AG08395 (cell line): Measurements from ENCODE around the gene S100A3.

Source experiments
- DNase-seq: peaks from one replicate; pipeline ENCODE4 v3.0.0; 2012; ENCODE audit warnings: mixed read lengths, low spot score

S100A3 gene

DNA sequence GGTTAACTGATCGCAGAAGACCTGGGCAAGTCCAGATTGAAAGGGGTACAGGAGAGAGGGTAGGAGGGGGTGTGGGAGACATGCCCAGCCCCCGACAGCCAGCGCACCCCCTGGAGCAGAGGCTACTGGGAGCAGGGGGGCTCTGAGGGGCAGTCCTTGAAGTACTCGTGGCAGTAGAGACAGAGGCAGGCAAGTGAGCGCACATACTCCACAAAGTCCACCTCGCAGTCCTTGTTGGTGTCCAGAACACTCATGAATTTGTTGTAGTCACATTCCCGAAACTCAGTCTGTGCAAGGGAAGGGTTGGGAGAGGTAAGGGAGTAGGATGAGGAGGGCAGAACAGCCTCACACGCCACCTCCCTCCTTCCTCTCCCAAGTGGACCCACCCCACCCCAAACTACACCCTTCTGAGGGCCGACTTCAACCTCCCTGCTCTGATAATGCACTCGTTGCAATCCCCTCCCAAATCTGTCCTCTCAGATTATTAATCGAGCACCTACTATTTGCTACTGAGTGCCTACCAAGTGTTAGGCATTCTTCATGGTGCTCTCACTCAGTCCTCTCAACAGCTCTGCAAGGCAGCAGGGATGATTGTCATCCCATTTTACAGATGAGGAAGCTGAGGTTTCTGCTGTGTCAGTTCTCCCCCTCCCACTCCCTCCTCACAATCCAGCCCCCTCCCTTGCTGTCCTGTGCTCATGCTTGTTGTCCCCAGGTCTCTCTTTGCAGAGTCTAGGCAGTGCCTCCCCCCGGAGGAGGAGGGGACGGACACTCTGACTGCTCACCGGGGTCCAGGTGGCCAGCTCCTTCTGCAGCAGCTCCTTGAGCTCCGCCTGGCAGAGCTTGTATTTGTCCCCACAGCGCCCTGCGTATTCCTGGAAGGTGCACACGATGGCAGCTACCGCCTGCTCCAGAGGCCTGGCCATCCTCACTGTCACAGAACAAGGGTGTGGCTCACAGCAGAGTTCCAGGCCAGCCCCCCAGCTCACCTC, 1.2 kb downstream of the S100A3 start:
- DNase-seq = no peak

DNA sequence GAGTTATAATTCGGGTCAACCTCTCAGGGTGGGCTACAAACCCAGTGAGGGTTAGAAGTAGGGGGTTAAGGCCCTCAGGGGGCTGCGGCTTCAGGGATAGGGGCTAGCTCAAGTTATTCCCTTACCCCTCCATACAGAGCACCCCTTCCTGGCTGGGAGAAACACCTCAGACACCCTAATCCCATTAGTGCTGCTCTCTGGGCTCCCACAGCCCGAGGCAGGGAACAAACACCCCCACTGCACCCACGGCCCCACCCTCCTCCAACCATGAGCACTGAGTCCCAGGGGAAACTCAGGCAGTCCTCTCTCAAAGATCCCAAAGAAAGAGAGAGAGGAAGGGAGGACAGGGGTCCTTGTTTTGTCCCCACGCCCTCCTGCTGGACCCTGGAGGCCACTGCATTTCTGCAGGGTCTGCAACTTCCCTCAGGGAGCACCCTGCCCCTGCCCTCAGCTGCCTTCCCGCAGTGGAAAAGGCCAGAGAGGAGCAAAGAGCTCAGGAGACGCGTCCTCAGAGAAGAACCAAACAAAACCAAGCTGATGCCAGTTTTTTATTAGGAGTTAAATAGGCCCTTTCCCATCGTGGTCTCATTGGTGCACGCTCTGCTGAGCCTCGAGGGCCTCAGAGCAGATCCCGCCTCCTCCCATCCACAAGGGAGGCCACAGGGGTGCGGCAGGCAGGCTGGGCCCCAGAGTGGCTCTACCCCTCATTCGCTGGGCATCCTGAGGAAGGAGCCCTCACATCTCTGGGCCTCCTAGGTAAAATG, 2.1 kb downstream of the S100A3 start:
- peak; percentile 52 for DNase-seq

DNA sequence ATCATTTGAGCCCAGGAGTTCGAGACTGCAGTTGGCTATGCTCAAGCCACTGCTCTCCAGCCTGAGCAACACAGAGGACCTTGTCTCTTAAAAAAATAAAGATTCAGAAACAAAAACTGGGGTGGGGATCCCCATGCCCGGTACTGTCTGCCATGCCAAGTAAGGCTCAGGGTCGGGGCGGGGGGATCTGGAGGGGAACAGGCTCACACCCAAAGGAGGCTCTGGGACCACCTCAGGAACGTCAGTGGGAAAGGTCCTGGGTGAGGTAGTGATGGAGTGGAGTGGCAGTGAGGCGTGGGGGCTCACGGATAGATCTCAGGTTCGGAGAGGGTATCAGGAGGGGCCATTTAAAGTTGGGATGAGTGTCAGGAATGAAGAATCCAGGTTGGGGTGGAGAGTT, 2.7 kb downstream of the S100A3 start:
- no peak for DNase-seq

DNA sequence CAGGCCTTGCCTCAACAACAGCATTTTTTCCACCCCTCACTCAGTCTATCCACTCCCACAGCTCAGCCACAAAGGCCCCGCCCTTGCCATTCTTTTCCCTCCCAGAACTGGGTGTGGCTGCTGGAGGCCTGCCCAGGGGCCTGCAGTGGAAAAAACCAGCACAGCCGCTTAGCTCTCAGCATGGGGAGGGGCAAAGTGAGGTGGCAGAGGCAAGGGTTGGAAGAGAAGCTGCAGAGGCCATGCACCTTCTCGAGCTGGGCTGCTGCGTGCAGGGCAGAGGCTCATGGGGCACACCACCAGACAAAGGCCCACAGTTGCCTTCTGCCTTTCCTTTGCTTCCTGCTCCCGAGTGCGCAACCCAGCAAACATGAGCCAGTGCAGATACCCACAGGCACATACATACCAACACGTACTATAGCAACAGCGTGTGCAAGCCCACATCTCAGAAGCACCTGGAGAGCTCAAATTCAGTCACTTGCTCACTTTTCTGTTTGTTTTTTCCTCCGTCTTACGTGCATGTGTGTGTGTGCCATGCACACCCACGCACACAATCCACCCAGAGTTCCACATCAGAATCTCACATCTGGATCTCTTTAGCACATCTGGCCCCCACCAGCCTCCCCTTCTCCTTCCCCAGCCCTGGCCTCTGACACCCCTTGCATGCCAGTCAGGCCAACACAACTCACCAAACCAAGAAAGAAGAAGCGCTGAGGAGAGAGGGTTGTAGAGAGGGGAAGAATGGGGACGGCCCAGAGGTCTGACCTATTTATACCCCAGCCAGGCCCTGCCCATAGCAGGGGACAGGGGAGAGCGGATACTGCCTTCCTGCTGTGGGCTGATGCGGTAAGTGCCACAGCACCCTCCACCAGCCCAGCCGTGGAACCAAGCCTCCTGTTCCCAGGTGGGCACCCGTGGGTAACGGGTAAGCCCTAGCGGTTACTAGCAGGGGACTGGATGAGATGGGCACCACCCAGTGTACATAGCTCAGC, 3.7 kb downstream of the S100A3 start, which contains the start of gene S100A4:
Gene S100A4, minus strand, starts transcription at position 740 of the 989 bp plus-strand sequence. CDS start 1,012 bp downstream, outside the sequence.
- peak; percentile 92 for DNase-seq

DNA sequence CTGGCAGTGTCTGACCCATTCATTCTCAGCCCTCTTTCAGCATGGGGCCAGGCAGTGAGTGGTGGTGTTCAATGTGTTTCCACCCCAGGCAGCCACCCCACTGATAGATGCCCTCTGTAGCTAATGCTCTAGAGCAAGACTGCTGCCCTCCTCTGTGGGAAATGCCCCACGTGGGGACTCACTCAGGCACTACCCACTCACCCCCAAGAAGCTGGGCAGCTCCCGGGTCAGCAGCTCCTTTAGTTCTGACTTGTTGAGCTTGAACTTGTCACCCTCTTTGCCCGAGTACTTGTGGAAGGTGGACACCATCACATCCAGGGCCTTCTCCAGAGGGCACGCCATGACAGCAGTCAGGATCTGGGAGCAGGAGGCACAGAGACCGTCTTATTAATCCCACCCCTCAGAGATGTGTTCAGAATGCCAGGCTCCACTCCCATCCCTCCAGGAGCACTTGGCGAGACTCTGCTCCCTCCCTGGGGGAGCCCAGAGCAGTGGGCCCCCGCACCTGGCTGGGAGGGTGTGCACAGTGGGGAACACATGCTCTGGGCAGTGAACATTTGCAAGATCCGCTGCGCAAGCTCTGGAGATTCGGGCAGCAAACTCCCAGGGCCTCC, 4.5 kb downstream of the S100A3 start:
- no peak for DNase-seq

DNA sequence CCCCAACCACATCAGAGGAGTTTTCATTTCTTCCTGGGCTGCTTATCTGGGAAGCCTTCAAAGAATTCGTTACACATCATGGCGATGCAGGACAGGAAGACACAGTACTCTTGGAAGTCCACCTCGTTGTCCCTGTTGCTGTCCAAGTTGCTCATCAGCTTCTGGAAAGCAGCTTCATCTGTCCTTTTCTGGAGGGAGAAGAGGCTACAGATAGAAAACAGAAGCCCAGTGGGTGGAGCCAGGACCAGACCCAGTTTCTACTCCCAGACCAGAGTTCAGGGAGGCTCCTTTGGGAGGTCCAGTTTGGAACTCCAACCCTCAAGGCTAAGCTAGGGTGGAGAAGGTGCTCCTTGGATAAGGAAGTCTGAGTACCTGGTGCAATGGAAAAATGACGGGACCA, 5.3 kb downstream of the S100A3 start:
- DNase-seq = no peak

DNA sequence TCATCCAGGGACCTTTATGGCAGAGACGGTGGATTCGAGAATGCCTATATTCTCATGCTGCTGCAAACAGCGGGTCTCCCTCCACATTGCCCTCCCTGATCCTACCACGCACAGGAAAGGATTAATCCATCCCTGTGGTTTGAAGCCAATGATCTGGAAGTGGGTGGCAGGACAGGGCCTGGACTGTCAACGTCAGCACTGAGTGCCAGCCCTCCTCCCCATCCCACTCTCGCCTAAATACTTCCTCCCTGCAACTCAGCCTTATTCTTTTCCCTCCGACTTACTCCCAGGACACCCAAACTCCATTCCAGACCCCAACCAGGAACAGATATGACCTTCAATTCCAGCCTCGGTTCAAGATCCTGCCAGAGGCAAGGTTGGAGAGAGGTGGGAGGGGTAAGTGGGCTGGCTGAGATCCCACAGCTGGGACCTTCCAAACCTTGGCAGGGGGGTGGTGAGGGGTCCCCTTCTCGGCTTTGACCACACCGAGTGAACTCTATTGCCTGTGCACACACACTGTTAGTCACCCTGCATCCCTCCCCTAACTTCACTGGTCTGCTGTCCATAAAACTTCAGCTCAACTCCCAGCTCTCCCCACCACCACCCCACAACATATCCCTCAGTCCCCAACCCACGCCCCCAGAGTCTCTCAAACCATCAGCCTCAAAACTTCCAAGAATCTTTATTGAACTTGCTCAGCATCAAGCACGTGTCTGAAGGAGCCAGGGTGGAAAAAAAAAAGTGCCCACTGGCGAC, 5.9 kb downstream of the S100A3 start:
- DNase-seq = no peak

DNA sequence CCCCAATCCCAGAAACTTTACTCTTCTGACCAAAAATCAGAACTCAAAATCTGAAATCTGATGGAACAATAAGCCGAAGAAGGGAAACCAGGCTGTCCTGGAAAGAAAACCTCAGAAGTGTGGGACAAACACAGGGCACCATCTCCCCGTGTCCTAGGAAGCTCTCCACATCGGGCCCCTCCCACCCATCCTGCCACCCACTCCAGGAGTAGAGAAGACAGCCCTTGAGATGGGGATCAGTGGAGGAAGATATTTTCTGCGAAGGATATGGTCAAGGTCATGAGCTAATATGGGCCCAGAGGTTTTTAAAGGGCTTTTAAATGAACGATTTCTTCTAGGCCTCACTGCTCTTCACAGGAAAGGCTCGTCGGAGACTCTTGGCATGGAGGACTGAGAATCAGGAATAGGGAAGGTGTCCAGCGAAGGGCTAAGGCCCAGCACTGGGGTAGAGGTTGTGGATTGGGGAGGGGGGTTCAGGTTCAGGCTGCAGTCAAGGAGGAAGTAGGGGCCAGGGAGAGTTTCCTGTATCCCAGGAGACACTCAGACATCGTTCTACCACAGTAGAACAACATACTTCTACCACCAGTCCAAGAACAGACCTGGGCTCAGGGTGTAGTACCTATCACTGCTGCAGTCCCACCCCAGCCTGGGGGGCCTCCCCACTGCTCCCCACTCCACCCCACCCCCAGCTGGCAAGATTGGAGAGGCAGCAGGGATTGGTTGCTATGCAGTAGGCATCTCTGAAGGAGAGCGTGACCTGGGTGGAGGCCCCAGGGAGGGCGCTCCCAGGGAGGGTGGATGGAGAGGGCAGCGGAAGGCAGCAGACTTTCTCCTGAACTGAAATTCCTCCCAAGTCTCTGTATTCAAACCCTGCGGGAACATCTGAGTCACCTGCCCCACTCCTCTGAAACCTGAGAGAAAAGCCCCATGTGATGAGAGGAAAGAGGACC, 7.1 kb downstream of the S100A3 start:
- DNase-seq = no peak

DNA sequence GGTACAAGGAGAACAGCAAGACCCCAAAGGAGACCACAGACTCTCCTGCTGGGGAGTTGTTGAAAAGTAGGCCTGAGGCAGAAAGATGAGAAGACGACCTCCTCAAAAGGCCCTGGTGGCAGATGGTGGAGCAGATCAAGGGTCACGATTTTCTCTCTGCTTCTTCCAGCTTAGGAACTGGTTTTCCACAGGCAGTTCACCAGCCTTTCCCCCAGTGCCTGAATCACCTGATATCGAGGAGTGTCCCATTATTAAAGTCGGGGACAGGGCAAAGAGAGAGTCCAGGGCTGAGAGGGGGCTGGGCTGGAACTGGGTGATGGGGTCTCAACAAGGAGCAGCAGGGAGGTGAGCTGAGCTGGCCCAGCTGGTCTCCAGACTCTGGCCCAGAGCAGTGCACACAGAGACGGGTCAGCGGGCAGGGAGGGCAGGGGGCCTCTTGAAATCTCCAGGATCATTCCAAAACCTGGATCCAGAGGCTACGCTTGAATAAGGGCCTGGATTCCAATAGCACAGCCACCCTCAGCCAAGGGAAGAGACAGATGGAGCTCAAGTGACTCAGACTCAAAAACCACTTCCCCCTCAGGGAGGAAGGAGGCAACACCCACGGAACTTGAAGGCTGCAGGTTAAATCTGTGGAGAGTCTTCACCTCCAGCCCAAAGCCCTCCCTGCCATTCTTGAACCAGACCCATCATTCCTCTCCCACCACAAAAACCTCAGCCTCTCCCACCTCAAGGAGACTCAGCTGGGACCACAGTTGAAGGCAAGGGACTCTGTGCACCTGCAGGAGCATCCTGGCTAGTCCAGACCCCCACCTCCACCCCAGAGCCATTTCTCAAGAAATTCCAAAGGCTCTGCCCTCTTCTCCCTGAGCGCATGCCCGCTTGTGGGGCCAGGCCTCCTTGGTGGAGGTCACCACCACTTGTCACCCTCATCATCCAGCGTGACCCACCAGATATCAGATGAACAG, 8.4 kb downstream of the S100A3 start, which contains the start of gene S100A5:
Gene S100A5, minus strand, starts transcription at position 541 of the 968 bp plus-strand sequence. CDS start 743 bp downstream, outside the sequence.
- DNase-seq = peak; percentile 51

DNA sequence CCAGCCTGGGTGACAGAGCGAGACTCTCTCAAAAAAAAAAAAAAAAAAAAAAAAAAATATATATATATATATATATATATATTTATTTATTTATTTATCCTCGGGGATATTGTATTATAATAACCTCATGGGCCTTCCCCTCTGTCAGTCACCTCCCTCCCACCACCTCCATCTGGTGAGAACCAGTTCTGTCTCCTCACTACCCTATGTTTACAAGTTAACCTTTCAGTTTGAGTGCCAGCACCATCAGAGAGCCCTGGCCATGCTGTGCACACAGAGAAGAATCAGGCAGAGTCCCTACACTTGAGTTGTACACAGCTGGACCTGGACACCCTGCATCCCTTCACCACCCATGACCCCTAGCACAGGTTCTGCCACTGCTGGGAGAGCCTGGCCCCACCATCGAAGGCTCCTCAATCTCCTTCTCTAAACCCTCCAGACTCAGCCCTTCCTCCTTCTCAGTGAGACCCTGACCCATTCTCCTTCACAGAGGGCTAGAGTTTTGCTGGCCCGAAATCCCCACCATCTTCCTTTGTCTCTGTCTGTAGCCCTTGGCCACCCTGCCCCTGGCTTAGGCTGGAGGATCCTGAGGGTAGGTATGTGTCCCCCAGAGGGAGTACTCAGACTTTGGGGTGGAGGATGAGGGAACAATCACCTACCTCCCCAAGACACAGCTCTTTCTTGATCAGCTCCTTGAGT, 9.5 kb downstream of the S100A3 start:
- no peak for DNase-seq

DNA sequence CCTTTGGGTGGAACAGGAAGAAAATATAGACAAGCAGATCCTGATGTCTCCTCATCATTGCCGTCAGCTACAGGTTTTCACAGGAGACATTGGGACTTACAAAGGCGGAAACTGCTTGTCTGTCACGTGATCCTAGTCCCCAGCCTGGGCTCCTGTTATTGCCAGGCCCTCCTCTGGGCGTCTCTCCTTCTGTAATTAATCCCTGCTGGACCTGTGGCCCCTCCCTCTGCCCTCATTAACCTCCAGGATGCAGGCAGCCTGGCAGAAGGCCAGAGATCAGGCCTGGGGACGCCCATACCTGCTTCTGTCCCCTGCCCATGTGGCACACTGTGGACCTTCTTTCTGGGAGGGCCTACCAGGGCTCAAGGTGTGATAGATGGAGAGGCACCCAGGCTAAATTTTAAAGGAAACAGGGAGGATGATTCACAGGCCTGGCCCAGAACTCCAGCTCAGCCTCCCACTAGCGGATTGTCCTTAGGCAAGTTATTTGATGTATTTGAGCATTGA, 10.7 kb downstream of the S100A3 start:
- DNase-seq = peak; percentile 45

DNA sequence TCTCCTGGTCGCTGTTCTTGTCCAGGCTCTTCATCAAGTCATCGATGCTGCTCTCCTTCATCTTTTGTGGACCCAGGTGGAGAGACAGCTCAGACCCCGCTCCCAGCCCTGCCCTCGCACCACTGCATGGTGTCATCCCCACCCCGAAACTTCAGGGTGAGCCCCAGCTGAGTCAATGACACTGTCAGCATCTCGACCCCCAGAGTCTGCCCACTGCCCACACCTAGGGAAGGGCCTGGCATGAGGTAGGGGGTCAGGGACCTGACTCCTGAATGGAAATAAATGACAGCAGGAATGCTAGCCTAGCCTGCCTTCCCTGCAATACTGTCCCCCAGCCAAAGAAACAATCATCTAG, 11.7 kb downstream of the S100A3 start:
- no peak for DNase-seq

DNA sequence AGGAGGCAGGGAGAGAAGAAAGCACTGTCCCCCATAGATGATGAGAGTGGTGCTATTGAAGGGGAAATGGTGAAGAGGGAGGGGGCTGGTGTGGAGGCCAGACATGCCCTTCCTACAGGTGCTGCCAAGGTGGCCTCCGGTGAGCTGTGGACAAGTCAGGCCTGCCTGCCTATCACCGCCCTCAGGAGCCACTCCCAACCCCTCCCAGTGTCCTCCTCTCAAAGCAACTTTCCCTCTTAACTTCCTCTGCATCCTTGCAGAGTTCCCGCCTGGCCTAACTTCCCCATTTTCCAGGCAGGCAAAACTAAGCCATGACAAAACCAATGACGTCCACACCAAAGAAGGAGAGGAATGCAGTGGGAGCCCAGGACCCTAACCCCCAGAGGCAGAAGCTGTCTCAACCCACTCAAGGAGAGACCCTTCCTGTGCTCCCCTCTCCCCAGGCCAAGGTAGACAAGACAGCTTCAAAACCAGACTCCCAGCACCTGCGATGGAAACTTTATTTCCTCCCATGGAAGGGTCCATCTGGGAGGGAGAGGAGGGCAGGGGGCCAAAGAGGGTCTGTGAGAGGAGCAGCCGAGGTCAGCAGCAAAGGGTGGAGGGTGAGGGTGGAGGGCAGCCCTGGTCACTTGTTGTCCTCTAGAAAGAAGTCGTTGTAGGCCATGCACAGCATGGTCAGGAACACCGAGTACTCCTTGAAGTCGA, 12.2 kb downstream of the S100A3 start:
- no peak for DNase-seq

DNA sequence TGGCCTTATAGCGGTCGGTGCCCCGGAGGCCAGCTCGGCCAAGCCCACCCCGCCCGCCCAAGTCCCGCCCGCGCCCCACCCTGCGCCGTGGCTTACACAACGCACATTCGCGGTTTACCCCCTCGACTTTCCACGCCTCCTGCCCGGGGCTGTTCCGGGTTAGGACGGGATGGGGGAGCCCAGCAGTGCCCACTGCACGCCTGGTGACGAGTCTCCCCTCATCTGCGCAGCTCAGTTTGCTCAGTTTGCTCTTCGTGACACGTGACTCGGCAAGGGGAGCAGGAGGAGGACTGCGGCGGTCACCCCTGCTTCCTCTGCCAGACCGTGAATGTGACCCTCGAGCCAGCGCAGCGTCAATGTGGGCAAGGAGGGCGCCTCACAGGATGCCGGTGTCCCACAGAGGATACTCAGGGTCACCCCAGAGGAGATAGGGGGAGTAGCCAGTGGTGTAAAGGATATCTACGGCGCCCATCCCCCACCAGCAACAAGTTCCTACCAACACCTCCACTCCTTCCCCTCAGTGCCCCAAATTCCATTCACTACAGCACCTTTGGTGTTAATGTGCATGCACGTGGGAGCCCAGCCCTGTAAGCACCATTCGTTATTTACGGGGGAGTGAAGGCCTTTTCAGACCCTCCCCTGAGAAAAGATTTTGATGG, 12.9 kb downstream of the S100A3 start:
- peak; percentile 92 for DNase-seq

DNA sequence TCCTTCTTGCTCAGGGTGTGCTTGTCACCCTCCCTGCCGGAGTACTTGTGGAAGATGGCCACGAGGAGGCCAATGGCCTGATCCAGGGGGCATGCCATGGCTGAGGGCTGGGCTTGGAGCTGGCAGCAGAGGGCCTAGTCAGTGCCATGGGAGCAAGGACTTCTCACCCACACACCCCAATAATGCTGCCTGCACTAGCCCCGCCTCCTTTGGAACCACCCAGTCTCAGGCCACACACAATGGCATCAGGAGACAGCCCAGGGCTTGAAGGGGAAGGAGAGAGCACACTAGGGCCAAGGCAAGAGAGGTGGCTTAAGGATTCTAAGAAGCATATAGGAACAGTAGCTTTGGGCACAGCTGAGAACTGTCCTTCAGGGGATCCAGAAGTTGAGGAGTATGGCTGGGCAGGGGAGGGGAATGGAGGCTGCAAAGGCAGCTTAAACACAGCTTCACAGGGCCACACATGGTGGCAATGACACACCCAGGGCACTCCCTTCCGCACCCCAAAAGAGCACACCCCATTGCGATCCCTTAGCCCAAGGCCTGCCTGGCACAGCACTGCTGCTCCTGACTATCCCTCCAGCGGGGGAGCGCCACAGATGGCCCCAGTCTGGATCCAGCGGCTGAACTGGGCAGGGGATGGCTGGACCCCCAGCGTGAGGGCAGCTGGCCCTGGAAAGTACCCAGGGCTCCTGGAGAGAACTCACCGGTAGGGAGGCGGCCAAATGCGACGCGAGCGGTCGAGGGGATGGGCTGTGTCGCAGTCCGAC, 13.6 kb downstream of the S100A3 start, which contains the start of gene S100A6:
Gene S100A6, minus strand, starts transcription at position 750 of the 770 bp plus-strand sequence. Its CDS starts 652 bp downstream, at position 98.
- peak; percentile 49 for DNase-seq
